Right cardiac atrium (tissue), 5 donors: ENCODE measurements around the gene FRMPD1. TPM values are rescaled to one million over a fixed set of nuclear protein-coding genes. Genes with fewer than 3 reads are reported as not detected.

Source experiments
- ATAC-seq, 2 donors: fragments of 200-7000 bp; cut with Tn5 transposase; one replicate each; pipeline versions ENCODE4 v1.8.0 to v1.9.1; 2020; ENCODE audit warnings: moderate library complexity in 2 of 2, mild to moderate bottlenecking in 1 of 2
- DNase-seq, 3 donors: peaks; one replicate each; pipeline ENCODE4 v3.0.0-alpha.2; 2020
- H3K27ac ChIP-seq: one replicate; pipeline ENCODE4 v1.5.1; 2013; ENCODE audit warnings: mild to moderate bottlenecking, low read length, control low read depth, moderate library complexity
- H3K27me3 ChIP-seq: one replicate; pipeline ENCODE4 v1.6.1; 2013; ENCODE audit not compliant: control insufficient read depth, insufficient read depth
- H3K4me1 ChIP-seq: one replicate; pipeline ENCODE4 v1.6.1; 2013; ENCODE audit warnings: low read length; ENCODE audit not compliant: control insufficient read depth, insufficient read depth
- H3K4me3 ChIP-seq: one replicate; pipeline ENCODE4 v1.5.1; 2013; ENCODE audit warnings: low read length, control low read depth
- H3K9me3 ChIP-seq: one replicate; pipeline ENCODE4 v1.6.1; 2013; ENCODE audit warnings: low read length; ENCODE audit not compliant: control insufficient read depth
- WGBS: extraction: QIAGEN DNeasy Blood & Tissue Kit; methylation state at CpG from one replicate; pipeline ENCODE4 v1.1.7; 2013; 5-methylcytosine and 5-hydroxymethylcytosine counted together
- intact Hi-C, 4 donors: fragments of 100-400 bp; cut with DNase I; formaldehyde crosslinking; loops; one replicate each; pipeline versions ENCODE4 v1.11.0 to v1.14.0; 2022 to 2023
- polyA plus RNA-seq: library from polyadenylated mRNA; stranded (reverse); fragments of 200-250 nt; gene quantifications from one replicate; pipeline ENCODE4 v1.2.3, GENCODE V29; 2013
- total RNA-seq, 4 donors: library from RNA; stranded (reverse); fragmentation: NEBNext Ultra II Directional; extraction: Animal tissue kit (Norgen Biotek cat#: 25700); gene quantifications; one replicate each; pipeline ENCODE4 v1.2.1, GENCODE V29; 2021
- donor health status: healthy with polysubstance abuse.
- donor health status: DM: no; HTN: yes; CAD: no.
- donor health status: DM: no; HTN: no; CAD: no.
- donor health status: DM: no; HTN: yes; CAD: no; lungs with severe emphysema.
- donor health status: DM: yes; HTN: yes; CAD: no.

Gene FRMPD1
- total and polyA plus RNA-seq, 5 donors: 0.28 to 1.8 (median 1.2) TPM

- WGBS: under 1% methylated on average over 73 of the region's 73 CpGs
- ATAC-seq (peak; percentile 97 to 98), DNase-seq (peak; percentile 90 to 95 (median 95))
- Histone ChIP-seq H3K27ac (peak within 1 kb of the TSS; percentile 65), H3K27me3 (no peaks in the 10 kb centered on the region), H3K4me1 (no peaks in the 10 kb centered on the region), H3K9me3 (no peaks in the 10 kb centered on the region), H3K4me3 (peak within 1 kb of the TSS; percentile 50)
- intact Hi-C loops: no loop called here
Observed at GRCh38 chr9:37784616-37785483, 134.1 kb downstream of the FRMPD1 start, which contains the start of gene EXOSC3. Gene EXOSC3, minus strand, starts transcription at chr9:37785064. Its CDS starts 20 bp downstream, at chr9:37785044.

- H3K27ac ChIP-seq: no peak overlapping the region
- ATAC-seq (no peak), DNase-seq (peak; percentile 13 to 52 (median 48))
- no peaks in the 10 kb centered on the region for H3K4me1 ChIP-seq
- H3K27me3 ChIP-seq: no peaks in the 10 kb centered on the region
- no peaks in the 10 kb centered on the region for H3K9me3 ChIP-seq
- WGBS: 35% methylated on average over 45 of the region's 45 CpGs
- intact Hi-C loops: no loop called here
- H3K4me3 ChIP-seq: no peak overlapping the region
Observed at GRCh38 chr9:37787059-37787458, 136.3 kb downstream of the FRMPD1 start.

- 80% methylated on average over 6 of the region's 6 CpGs for WGBS
- H3K4me1 ChIP-seq: no peaks in the 10 kb centered on the region
- H3K4me3 ChIP-seq: no peak overlapping the region
- intact Hi-C loops: no loop called here
- DNase-seq (no peak), ATAC-seq (no peak)
- no peaks in the 10 kb centered on the region for H3K27me3 ChIP-seq
- H3K27ac ChIP-seq: no peak overlapping the region
- H3K9me3 ChIP-seq: no peaks in the 10 kb centered on the region
Observed at GRCh38 chr9:37788332-37788731, 137.6 kb downstream of the FRMPD1 start.

GRCh38 chr9:37790096-37790495 is 139.3 kb downstream of the FRMPD1 start:
- DNase-seq: no peak
- H3K4me3 ChIP-seq: no peak overlapping the region
- no peak overlapping the region for H3K27ac ChIP-seq
- WGBS: 97% methylated on average over 2 of the region's 2 CpGs
- no peaks in the 10 kb centered on the region for H3K4me1 ChIP-seq
- no peaks in the 10 kb centered on the region for H3K9me3 ChIP-seq
- H3K27me3 ChIP-seq: no peaks in the 10 kb centered on the region
- ATAC-seq: no peak
- intact Hi-C loops: no loop called here

- Histone ChIP-seq H3K27me3 (no peaks in the 10 kb centered on the region), H3K9me3 (no peaks in the 10 kb centered on the region), H3K4me3 (no peak overlapping the region), H3K4me1 (no peaks in the 10 kb centered on the region), H3K27ac (no peak overlapping the region)
- no peak for ATAC-seq
- whole genome bisulfite sequencing: 85% methylated on average over 5 of the region's 5 CpGs
- intact Hi-C loops: no loop called here
- DNase-seq: no peak
Observed at GRCh38 chr9:37792122-37792521, 141.4 kb downstream of the FRMPD1 start.

- Histone ChIP-seq H3K4me3 (no peak overlapping the region), H3K27ac (no peak overlapping the region), H3K9me3 (no peaks in the 10 kb centered on the region), H3K27me3 (no peaks in the 10 kb centered on the region), H3K4me1 (peaks cover 4% of the 10 kb centered on the region)
- WGBS: 55% methylated on average over 2 of the region's 2 CpGs
- ATAC-seq: no peak
- no peak for DNase-seq
- intact Hi-C loops: no loop called here
Observed at GRCh38 chr9:37796232-37796631, 145.5 kb downstream of the FRMPD1 start.

Other genes with a start within 250 kb of the FRMPD1 start
- 100 to 1,000 TPM in 3 of 4 donors, 10 to 100 TPM in 1; 92.2 to 119 (median 111) TPM for gene GRHPR, start 228.3 kb upstream of the FRMPD1 start, total RNA-seq
- gene GRHPR, start 228.3 kb upstream of the FRMPD1 start, polyA plus RNA-seq: 119 TPM
- 1 to 10 TPM; 6.8 to 9.1 (median 7.3) TPM for gene ZBTB5, start 185.5 kb upstream of the FRMPD1 start, total RNA-seq
- gene ZBTB5, start 185.5 kb upstream of the FRMPD1 start, polyA plus RNA-seq: 3.8 TPM
- gene POLR1E, start 165.0 kb upstream of the FRMPD1 start, total RNA-seq: 10 to 100 TPM; 13.0 to 16.6 (median 15.6) TPM
- gene POLR1E, start 165.0 kb upstream of the FRMPD1 start, polyA plus RNA-seq: 9.3 TPM
- gene FBXO10, start 74.6 kb upstream of the FRMPD1 start, total RNA-seq: 1 to 10 TPM; 5.5 to 7.8 (median 7.5) TPM
- 3.5 TPM for gene FBXO10, start 74.6 kb upstream of the FRMPD1 start, polyA plus RNA-seq
- gene TOMM5, start 58.4 kb upstream of the FRMPD1 start, total RNA-seq: 10 to 100 TPM; 53.4 to 61.6 (median 57.6) TPM
- 111 TPM for gene TOMM5, start 58.4 kb upstream of the FRMPD1 start, polyA plus RNA-seq
- gene TRMT10B, start 102.9 kb downstream of the FRMPD1 start, total RNA-seq: 1 to 10 TPM; 4.8 to 6.1 (median 5.2) TPM
- 3.3 TPM for gene TRMT10B, start 102.9 kb downstream of the FRMPD1 start, polyA plus RNA-seq
- 10 to 100 TPM; 19.7 to 23.9 (median 21.8) TPM for gene EXOSC3, start 134.1 kb downstream of the FRMPD1 start, total RNA-seq
- gene EXOSC3, start 134.1 kb downstream of the FRMPD1 start, polyA plus RNA-seq: 15.7 TPM
- gene DCAF10, start 149.8 kb downstream of the FRMPD1 start, total RNA-seq: 10 to 100 TPM; 15.6 to 18.8 (median 16.6) TPM
- 7.7 TPM for gene DCAF10, start 149.8 kb downstream of the FRMPD1 start, polyA plus RNA-seq